OCI-LY1 (cell line): ENCODE data around the gene MYL9.

Experiments used
- H2AFZ ChIP-seq: fragments of 200-600 bp; sonication (generic), shearing (Covaris generic); 2 replicates; pipeline ENCODE4 v1.6.0; 2014; ENCODE audit warnings: antibody characterized with exemption, mild to moderate bottlenecking, low read length
- H3F3A ChIP-seq: fragments of 200-600 bp; sonication (generic), shearing (Covaris generic); 2 replicates; pipeline ENCODE4 v1.6.0; 2014; ENCODE audit warnings: mild to moderate bottlenecking, antibody characterized with exemption, low read length, moderate library complexity; ENCODE audit not compliant: insufficient read depth
- H3K27ac ChIP-seq: fragments of 200-600 bp; sonication (generic); 2 replicates; pipeline ENCODE4 v1.5.1; 2014; ENCODE audit warnings: low read length, mixed run types, mild to moderate bottlenecking, low read depth; ENCODE audit not compliant: poor library complexity, severe bottlenecking
- H3K27me3 ChIP-seq: fragments of 200-600 bp; sonication (generic); 2 replicates; pipeline ENCODE4 v1.6.0; 2014; ENCODE audit warnings: antibody characterized with exemption, mild to moderate bottlenecking, low read length, moderate library complexity; ENCODE audit not compliant: insufficient read depth
- H3K36me3 ChIP-seq: fragments of 200-600 bp; sonication (generic); 2 replicates; pipeline ENCODE4 v1.6.1; 2014; ENCODE audit warnings: mild to moderate bottlenecking, antibody characterized with exemption, low read length, moderate library complexity, mixed read lengths; ENCODE audit not compliant: insufficient read depth
- H3K4me1 ChIP-seq: fragments of 200-600 bp; sonication (generic); 2 replicates; pipeline ENCODE4 v1.5.1; 2014; ENCODE audit warnings: mild to moderate bottlenecking, low read length, moderate library complexity; ENCODE audit not compliant: insufficient read depth, severe bottlenecking
- H3K4me2 ChIP-seq: fragments of 200-600 bp; sonication (generic), shearing (Covaris generic); 2 replicates; pipeline ENCODE4 v1.6.1; 2014; ENCODE audit warnings: low read length
- H3K4me3 ChIP-seq: fragments of 200-600 bp; sonication (generic); 2 replicates; pipeline ENCODE4 v1.5.1; 2014; ENCODE audit warnings: low read length, low read depth, mild to moderate bottlenecking, mixed read lengths; ENCODE audit not compliant: poor library complexity, severe bottlenecking
- H3K79me2 ChIP-seq: fragments of 200-600 bp; shearing (Covaris generic); 2 replicates; pipeline ENCODE4 v1.6.1; 2016; ENCODE audit warnings: mixed run types, low read length, mixed read lengths; ENCODE audit not compliant: insufficient read depth
- H3K9ac ChIP-seq: fragments of 200-600 bp; sonication (generic), shearing (Covaris generic); 2 replicates; pipeline ENCODE4 v1.6.1; 2014; ENCODE audit warnings: mild to moderate bottlenecking, low read length, mixed read lengths
- H3K9me2 ChIP-seq: fragments of 200-600 bp; sonication (generic), shearing (Covaris generic); 2 replicates; pipeline ENCODE4 v1.6.1; 2014; ENCODE audit warnings: low read depth, mild to moderate bottlenecking, low read length, mixed read lengths
- H3K9me3 ChIP-seq: fragments of 200-600 bp; shearing (Covaris generic); 2 replicates; pipeline ENCODE4 v1.6.1; 2014; ENCODE audit warnings: low read length, mixed read lengths
- H4K20me1 ChIP-seq: fragments of 200-600 bp; sonication (generic), shearing (Covaris generic); 2 replicates; pipeline ENCODE4 v1.6.0; 2016; ENCODE audit warnings: mild to moderate bottlenecking, low read length; ENCODE audit not compliant: insufficient read depth
- CTCF ChIP-seq: fragments of 200-600 bp; sonication (generic), shearing (Covaris generic); IDR thresholded peaks from 2 replicates; pipeline ENCODE4 v1.5.1; 2017; ENCODE audit warnings: mild to moderate bottlenecking, antibody characterized with exemption, low read length, moderate library complexity, mixed read lengths
- EZH2 ChIP-seq: fragments of 200-600 bp; sonication (generic), shearing (Covaris generic); IDR thresholded peaks from 2 replicates; pipeline ENCODE4 v1.8.0; 2017; ENCODE audit warnings: borderline replicate concordance, mixed run types, mild to moderate bottlenecking, antibody characterized with exemption, low read length, moderate library complexity, mixed read lengths

Gene MYL9

GRCh38 chr20:36585410-36586125 is 44.2 kb downstream of the MYL9 start:
- H3F3A ChIP-seq, result no peaks in the 10 kb centered on the region; the same call in 1 of the 2 replicates
- H3K9me2 ChIP-seq, result no peaks in the 10 kb centered on the region
- H3K4me1 ChIP-seq, result no peaks in the 10 kb centered on the region
- H3K4me2 ChIP-seq, result no peak overlapping the region
- H3K9me3 ChIP-seq, result no peaks in the 10 kb centered on the region
- H2AFZ ChIP-seq, result no peak overlapping the region
- TF ChIP-seq CTCF (no peak), EZH2 (no peak)
- no peaks in the 10 kb centered on the region for H3K27me3 ChIP-seq
- no peak overlapping the region for H3K4me3 ChIP-seq
- H3K36me3 ChIP-seq, result peaks cover 54% of the 10 kb centered on the region
- no peak overlapping the region for H3K9ac ChIP-seq
- H3K79me2 ChIP-seq, result no peaks in the 10 kb centered on the region
- no peaks in the 10 kb centered on the region for H4K20me1 ChIP-seq
- H3K27ac ChIP-seq, result no peak overlapping the region

GRCh38 chr20:36587388-36588070 is 46.2 kb downstream of the MYL9 start:
- H3K79me2 ChIP-seq, result no peaks in the 10 kb centered on the region
- H3K4me3 ChIP-seq, result no peak overlapping the region
- no peak overlapping the region for H3K27ac ChIP-seq
- no peaks in the 10 kb centered on the region for H3K9me2 ChIP-seq
- H3K9me3 ChIP-seq, result no peaks in the 10 kb centered on the region
- no peaks in the 10 kb centered on the region for H4K20me1 ChIP-seq
- TF ChIP-seq EZH2, result no peak
- TF ChIP-seq CTCF, result no peak
- H2AFZ ChIP-seq, result no peak overlapping the region
- peaks cover 8% of the 10 kb centered on the region for H3K4me1 ChIP-seq
- H3F3A ChIP-seq, result no peaks in the 10 kb centered on the region; the same call in 1 of the 2 replicates
- H3K36me3 ChIP-seq, result peaks cover 50% of the 10 kb centered on the region; the same call in 1 of the 2 replicates
- no peak overlapping the region for H3K9ac ChIP-seq
- H3K27me3 ChIP-seq, result no peaks in the 10 kb centered on the region
- no peak overlapping the region for H3K4me2 ChIP-seq

GRCh38 chr20:36591281-36591680 is 50.0 kb downstream of the MYL9 start:
- Histone ChIP-seq H3K4me2 (no peak overlapping the region), H3K79me2 (no peaks in the 10 kb centered on the region), H3K9ac (no peak overlapping the region), H2AFZ (no peak overlapping the region), H4K20me1 (no peaks in the 10 kb centered on the region), H3K4me3 (no peak overlapping the region), H3F3A (0 out of 2 replicates have a peak, but pooled peaks cover 4% of the 10 kb centered on the region), H3K36me3 (peaks cover 31% of the 10 kb centered on the region; the same call in 1 of the 2 replicates), H3K27me3 (no peaks in the 10 kb centered on the region), H3K4me1 (peaks cover 41% of the 10 kb centered on the region), H3K27ac (peak overlapping the region; percentile 38), H3K9me2 (no peaks in the 10 kb centered on the region), H3K9me3 (no peaks in the 10 kb centered on the region)
- TF ChIP-seq EZH2 (no peak), CTCF (no peak)
